Osteoblast (primary cell): ENCODE measurements around the gene ARHGAP45. TPM values are rescaled to one million over a fixed set of nuclear protein-coding genes. Genes with fewer than 3 reads are reported as not detected.

Experiments
- DNase-seq: peaks from one replicate; pipeline ENCODE4 v3.0.0; 2011; ENCODE audit warnings: low spot score, mixed read lengths; ENCODE audit not compliant: insufficient read length; ENCODE audit errors: missing footprints
- H2AFZ ChIP-seq: 2 replicates; pipeline ENCODE4 v1.6.0; 2011; ENCODE audit warnings: mild to moderate bottlenecking, low read length
- H3K27ac ChIP-seq: 2 replicates; pipeline ENCODE4 v1.5.1; 2011; ENCODE audit warnings: mild to moderate bottlenecking, low read depth, low read length, moderate library complexity
- H3K27me3 ChIP-seq: 2 replicates; pipeline ENCODE4 v1.6.0; 2012; ENCODE audit warnings: mild to moderate bottlenecking, control low read depth, inconsistent platforms, low read length, moderate library complexity; ENCODE audit not compliant: insufficient read depth
- H3K36me3 ChIP-seq: 2 replicates; pipeline ENCODE4 v1.5.1; 2011; ENCODE audit warnings: mild to moderate bottlenecking, low read length, control low read depth, moderate library complexity; ENCODE audit not compliant: insufficient read depth
- H3K4me1 ChIP-seq: 2 replicates; pipeline ENCODE4 v1.5.1; 2011; ENCODE audit warnings: mild to moderate bottlenecking, low read length, control low read depth, moderate library complexity; ENCODE audit not compliant: insufficient read depth
- H3K4me2 ChIP-seq: 2 replicates; pipeline ENCODE4 v1.6.0; 2011; ENCODE audit warnings: mild to moderate bottlenecking, low read length; ENCODE audit not compliant: insufficient read depth
- H3K4me3 ChIP-seq: fragments of 200-600 bp; sonication (generic); 3 replicates; pipeline ENCODE4 v1.5.1; 2012; ENCODE audit warnings: mild to moderate bottlenecking, low read length, inconsistent platforms; ENCODE audit not compliant: insufficient read depth
- H3K79me2 ChIP-seq: 2 replicates; pipeline ENCODE4 v1.6.0; 2012; ENCODE audit warnings: mild to moderate bottlenecking, low read length, control low read depth, inconsistent platforms; ENCODE audit not compliant: insufficient read depth
- H3K9me3 ChIP-seq: 2 replicates; pipeline ENCODE4 v1.5.1; 2011; ENCODE audit warnings: low read depth, low read length, control low read depth
- H4K20me1 ChIP-seq: 2 replicates; pipeline ENCODE4 v1.6.0; 2012; ENCODE audit warnings: mild to moderate bottlenecking, low read length, control low read depth; ENCODE audit not compliant: insufficient read depth
- total RNA-seq: library from RNA; depleted of rRNA; stranded (reverse); fragments of >200 nt; gene quantifications from 2 replicates; pipeline ENCODE4 v1.2.3, GENCODE V29; 2012
- TF ChIP-seq, protein P1 (sequence below): IDR thresholded peaks from 2 replicates; pipeline ENCODE4 v1.5.1; 2011; ENCODE audit warnings: mild to moderate bottlenecking, low read depth, low read length, moderate library complexity; ENCODE audit errors: extremely low read depth

ARHGAP45 gene
- total RNA-seq, 1 donor: 0.72 TPM

- no peak overlapping the region for H3K4me2 ChIP-seq
- no peak for DNase-seq
- no peak overlapping the region for H3K27ac ChIP-seq
- TF ChIP-seq, protein P1, sequence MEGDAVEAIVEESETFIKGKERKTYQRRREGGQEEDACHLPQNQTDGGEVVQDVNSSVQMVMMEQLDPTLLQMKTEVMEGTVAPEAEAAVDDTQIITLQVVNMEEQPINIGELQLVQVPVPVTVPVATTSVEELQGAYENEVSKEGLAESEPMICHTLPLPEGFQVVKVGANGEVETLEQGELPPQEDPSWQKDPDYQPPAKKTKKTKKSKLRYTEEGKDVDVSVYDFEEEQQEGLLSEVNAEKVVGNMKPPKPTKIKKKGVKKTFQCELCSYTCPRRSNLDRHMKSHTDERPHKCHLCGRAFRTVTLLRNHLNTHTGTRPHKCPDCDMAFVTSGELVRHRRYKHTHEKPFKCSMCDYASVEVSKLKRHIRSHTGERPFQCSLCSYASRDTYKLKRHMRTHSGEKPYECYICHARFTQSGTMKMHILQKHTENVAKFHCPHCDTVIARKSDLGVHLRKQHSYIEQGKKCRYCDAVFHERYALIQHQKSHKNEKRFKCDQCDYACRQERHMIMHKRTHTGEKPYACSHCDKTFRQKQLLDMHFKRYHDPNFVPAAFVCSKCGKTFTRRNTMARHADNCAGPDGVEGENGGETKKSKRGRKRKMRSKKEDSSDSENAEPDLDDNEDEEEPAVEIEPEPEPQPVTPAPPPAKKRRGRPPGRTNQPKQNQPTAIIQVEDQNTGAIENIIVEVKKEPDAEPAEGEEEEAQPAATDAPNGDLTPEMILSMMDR: no peak
- H3K79me2 ChIP-seq: peaks cover 3% of the 10 kb centered on the region
- no peak overlapping the region for H3K4me3 ChIP-seq
- no peak overlapping the region for H2AFZ ChIP-seq
- peaks cover 14% of the 10 kb centered on the region for H3K4me1 ChIP-seq
- no peaks in the 10 kb centered on the region for H3K27me3 ChIP-seq
- H4K20me1 ChIP-seq: peaks cover 45% of the 10 kb centered on the region
- peaks cover 40% of the 10 kb centered on the region for H3K36me3 ChIP-seq
- no peaks in the 10 kb centered on the region for H3K9me3 ChIP-seq
Observed at GRCh38 chr19:1107661-1108261, 40.8 kb downstream of the ARHGAP45 start.

- H3K79me2 ChIP-seq: peaks cover 4% of the 10 kb centered on the region
- no peak for DNase-seq
- no peak overlapping the region for H3K4me3 ChIP-seq
- H3K27me3 ChIP-seq: no peaks in the 10 kb centered on the region
- H3K27ac ChIP-seq: no peak overlapping the region
- peaks cover 8% of the 10 kb centered on the region for H3K4me1 ChIP-seq
- no peaks in the 10 kb centered on the region for H3K9me3 ChIP-seq
- peaks cover 47% of the 10 kb centered on the region for H4K20me1 ChIP-seq
- H3K36me3 ChIP-seq: peaks cover 46% of the 10 kb centered on the region
- H3K4me2 ChIP-seq: no peak overlapping the region
- H2AFZ ChIP-seq: no peak overlapping the region
- TF ChIP-seq, protein P1: no peak
Observed at GRCh38 chr19:1108291-1109031, 41.5 kb downstream of the ARHGAP45 start.

- Histone ChIP-seq H3K9me3 (no peaks in the 10 kb centered on the region), H3K4me1 (peaks cover 10% of the 10 kb centered on the region), H3K36me3 (peaks cover 52% of the 10 kb centered on the region), H3K79me2 (peaks cover 8% of the 10 kb centered on the region), H4K20me1 (peaks cover 53% of the 10 kb centered on the region), H3K4me3 (no peak overlapping the region), H3K27ac (no peak overlapping the region), H2AFZ (no peak overlapping the region), H3K4me2 (no peak overlapping the region), H3K27me3 (no peaks in the 10 kb centered on the region)
- no peak for DNase-seq
- TF ChIP-seq, protein P1: no peak
Observed at GRCh38 chr19:1109032-1109551, 42.1 kb downstream of the ARHGAP45 start.
